IPS-18a (cell line): ENCODE measurements around the gene NCKAP5.

Experiments
- H3K27ac ChIP-seq: one replicate; pipeline ENCODE4 v1.5.1; 2013; ENCODE audit warnings: low read length
- H3K27me3 ChIP-seq: one replicate; pipeline ENCODE4 v1.6.1; 2013; ENCODE audit warnings: mild to moderate bottlenecking, low read length; ENCODE audit not compliant: control insufficient read depth, insufficient read depth
- H3K36me3 ChIP-seq: one replicate; pipeline ENCODE4 v1.6.1; 2013; ENCODE audit warnings: low read depth, low read length; ENCODE audit not compliant: control insufficient read depth
- H3K4me1 ChIP-seq: one replicate; pipeline ENCODE4 v1.6.1; 2013; ENCODE audit warnings: low read depth, low read length; ENCODE audit not compliant: control insufficient read depth
- H3K4me3 ChIP-seq: one replicate; pipeline ENCODE4 v1.5.1; 2013; ENCODE audit warnings: low read length
- H3K9ac ChIP-seq: one replicate; pipeline ENCODE4 v1.6.1; 2013; ENCODE audit warnings: mild to moderate bottlenecking, low read length, moderate library complexity
- H3K9me3 ChIP-seq: one replicate; pipeline ENCODE4 v1.6.1; 2013; ENCODE audit warnings: low read depth, low read length; ENCODE audit not compliant: control insufficient read depth

NCKAP5 gene

GRCh38 chr2:132971310-132972061 is 596.8 kb downstream of the NCKAP5 start:
- Histone ChIP-seq H3K27ac (no peak overlapping the region), H3K9ac (no peak overlapping the region), H3K36me3 (no peaks in the 10 kb centered on the region), H3K4me3 (no peak overlapping the region), H3K9me3 (no peaks in the 10 kb centered on the region), H3K4me1 (peaks cover 11% of the 10 kb centered on the region), H3K27me3 (no peaks in the 10 kb centered on the region)

GRCh38 chr2:132969371-132969985 is 598.8 kb downstream of the NCKAP5 start:
- Histone ChIP-seq H3K9me3 (no peaks in the 10 kb centered on the region), H3K36me3 (no peaks in the 10 kb centered on the region), H3K27ac (no peak overlapping the region), H3K9ac (no peak overlapping the region), H3K4me3 (no peak overlapping the region), H3K4me1 (no peaks in the 10 kb centered on the region), H3K27me3 (no peaks in the 10 kb centered on the region)

DNA sequence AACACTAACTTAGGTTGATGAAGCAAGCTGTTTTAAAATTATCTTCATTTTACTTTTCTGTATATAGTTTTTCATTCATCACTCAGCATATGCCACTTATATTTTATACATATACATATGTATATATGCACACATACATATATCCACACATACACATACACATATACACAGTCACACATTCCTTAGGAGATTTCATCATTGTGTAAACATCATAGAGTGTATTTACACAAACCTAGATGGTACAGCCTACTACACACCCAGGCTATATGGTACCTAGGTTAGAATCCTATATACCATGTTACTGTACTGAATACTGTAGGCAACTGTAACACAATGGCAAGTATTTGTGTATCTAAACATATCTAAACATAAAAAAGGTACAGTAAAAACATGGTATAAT is 602.8 kb downstream of the NCKAP5 start:
- Histone ChIP-seq H3K4me1 (no peaks in the 10 kb centered on the region), H3K27me3 (no peaks in the 10 kb centered on the region), H3K36me3 (no peaks in the 10 kb centered on the region), H3K27ac (no peak overlapping the region), H3K4me3 (no peak overlapping the region), H3K9ac (no peak overlapping the region), H3K9me3 (no peaks in the 10 kb centered on the region)

DNA sequence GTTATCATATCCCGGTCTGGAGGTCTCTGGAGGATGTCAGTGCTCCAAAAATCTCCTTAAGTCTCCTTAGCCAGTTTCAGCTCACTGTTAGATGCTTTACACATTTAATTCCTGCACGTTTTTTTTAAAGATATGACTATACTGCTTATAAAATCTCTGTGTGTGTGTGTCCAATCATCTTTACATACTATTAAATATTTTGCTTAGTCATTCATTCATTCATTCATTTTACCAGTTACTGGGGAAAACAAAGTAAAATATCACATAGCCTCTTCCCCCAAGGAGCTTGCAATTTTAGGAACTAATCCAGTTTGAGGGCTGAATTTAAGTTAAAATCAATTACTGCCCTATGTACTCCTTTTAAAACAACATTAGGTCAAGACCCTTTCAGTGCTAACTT is 605.1 kb downstream of the NCKAP5 start:
- Histone ChIP-seq H3K27ac (no peak overlapping the region), H3K4me1 (no peaks in the 10 kb centered on the region), H3K9me3 (no peaks in the 10 kb centered on the region), H3K4me3 (no peak overlapping the region), H3K27me3 (no peaks in the 10 kb centered on the region), H3K9ac (no peak overlapping the region), H3K36me3 (no peaks in the 10 kb centered on the region)

- Histone ChIP-seq H3K9ac (no peak overlapping the region), H3K36me3 (no peaks in the 10 kb centered on the region), H3K27ac (no peak overlapping the region), H3K27me3 (no peaks in the 10 kb centered on the region), H3K4me3 (no peak overlapping the region), H3K4me1 (no peaks in the 10 kb centered on the region), H3K9me3 (no peaks in the 10 kb centered on the region)
Measured at GRCh38 chr2:132958887-132959286, 609.4 kb downstream of the NCKAP5 start.

- Histone ChIP-seq H3K4me1 (peaks cover 4% of the 10 kb centered on the region), H3K27me3 (no peaks in the 10 kb centered on the region), H3K36me3 (no peaks in the 10 kb centered on the region), H3K27ac (no peak overlapping the region), H3K9me3 (no peaks in the 10 kb centered on the region), H3K4me3 (no peak overlapping the region), H3K9ac (no peak overlapping the region)
Measured at GRCh38 chr2:132955871-132956615, 612.2 kb downstream of the NCKAP5 start.

GRCh38 chr2:132953771-132954170 is 614.5 kb downstream of the NCKAP5 start:
- Histone ChIP-seq H3K9ac (no peak overlapping the region), H3K4me1 (peaks cover 4% of the 10 kb centered on the region), H3K27ac (no peak overlapping the region), H3K36me3 (no peaks in the 10 kb centered on the region), H3K4me3 (no peak overlapping the region), H3K27me3 (no peaks in the 10 kb centered on the region), H3K9me3 (no peaks in the 10 kb centered on the region)

DNA sequence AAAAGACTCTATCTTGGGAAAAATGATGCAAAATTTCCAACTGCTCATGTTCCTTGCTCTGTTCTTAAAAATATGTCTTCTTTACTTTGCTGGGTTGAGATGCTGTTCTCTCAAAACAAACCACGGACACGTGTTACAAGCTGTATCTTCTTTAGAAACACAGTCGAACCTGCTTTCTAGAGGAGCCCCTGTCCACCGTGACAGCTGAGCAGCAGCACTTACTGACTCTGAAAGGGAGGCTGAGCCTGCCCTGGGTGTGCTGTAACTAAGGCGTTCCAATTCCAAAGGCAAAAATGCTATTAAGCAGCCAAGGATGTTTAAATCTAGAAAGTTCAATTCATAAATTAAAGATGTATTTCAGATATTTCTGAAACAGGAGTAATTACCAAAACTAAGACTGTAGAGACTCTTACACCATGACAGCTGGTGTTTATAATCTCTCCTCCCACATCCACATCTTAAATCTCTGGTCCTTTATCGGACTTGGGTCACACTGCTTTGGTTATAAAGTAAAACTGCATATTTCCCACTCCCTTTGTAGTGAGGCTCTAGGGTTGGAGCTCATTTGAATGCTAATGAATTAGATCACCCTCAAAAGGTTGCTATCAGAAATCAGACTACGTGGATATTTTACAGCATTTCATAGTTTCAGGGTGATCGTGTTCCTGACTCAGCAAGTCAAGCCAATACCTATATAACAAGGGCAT is 617.1 kb downstream of the NCKAP5 start:
- Histone ChIP-seq H3K9me3 (no peaks in the 10 kb centered on the region), H3K4me1 (peaks cover 4% of the 10 kb centered on the region), H3K27ac (no peak overlapping the region), H3K36me3 (no peaks in the 10 kb centered on the region), H3K9ac (no peak overlapping the region), H3K4me3 (no peak overlapping the region), H3K27me3 (no peaks in the 10 kb centered on the region)

DNA sequence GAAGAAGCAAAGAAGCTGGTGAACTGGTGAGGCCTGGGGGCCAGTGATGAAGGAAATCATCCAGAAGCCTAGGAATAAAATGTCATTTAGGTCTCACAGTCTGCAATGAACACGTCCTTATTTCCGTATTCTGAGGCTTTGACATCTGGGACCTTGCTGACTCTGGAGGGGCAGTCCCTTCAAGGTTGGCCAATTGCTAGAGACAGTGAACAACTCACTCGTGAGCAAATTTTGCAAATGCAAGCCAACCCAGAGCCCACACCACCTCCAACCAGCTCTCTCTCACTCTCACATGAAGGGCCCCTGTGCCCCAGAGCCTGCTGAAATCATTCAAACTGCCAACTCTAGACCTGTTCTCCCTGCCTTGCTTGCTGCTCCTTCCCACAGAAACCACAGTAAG is 619.2 kb downstream of the NCKAP5 start:
- Histone ChIP-seq H3K36me3 (no peaks in the 10 kb centered on the region), H3K27ac (no peak overlapping the region), H3K9ac (no peak overlapping the region), H3K4me1 (peaks cover 4% of the 10 kb centered on the region), H3K4me3 (no peak overlapping the region), H3K9me3 (no peaks in the 10 kb centered on the region), H3K27me3 (no peaks in the 10 kb centered on the region)

DNA sequence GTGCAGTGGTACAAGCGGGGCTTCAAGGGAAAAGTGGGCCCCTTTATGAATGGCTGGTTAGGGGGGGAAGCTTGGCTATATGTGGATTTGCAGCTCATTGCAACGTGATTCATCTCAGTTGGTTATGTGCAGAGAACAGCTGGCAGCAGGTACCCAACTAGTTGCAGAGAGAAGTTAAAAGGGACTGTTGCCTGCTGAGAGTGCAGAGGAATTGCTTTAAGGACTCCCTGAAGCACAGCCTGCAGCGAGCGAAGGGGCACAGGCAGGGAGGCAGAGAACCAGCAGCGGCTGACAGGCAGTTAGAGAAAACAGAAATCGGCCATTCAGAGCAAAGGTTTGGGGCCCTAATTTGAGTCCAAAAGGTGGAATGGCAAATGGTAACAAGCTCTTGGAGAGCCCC is 620.1 kb downstream of the NCKAP5 start:
- H3K4me1 ChIP-seq: peaks cover 4% of the 10 kb centered on the region
- no peak overlapping the region for H3K4me3 ChIP-seq
- H3K9me3 ChIP-seq: no peaks in the 10 kb centered on the region
- H3K36me3 ChIP-seq: no peaks in the 10 kb centered on the region
- H3K9ac ChIP-seq: no peak overlapping the region
- H3K27ac ChIP-seq: no peak overlapping the region
- no peaks in the 10 kb centered on the region for H3K27me3 ChIP-seq

DNA sequence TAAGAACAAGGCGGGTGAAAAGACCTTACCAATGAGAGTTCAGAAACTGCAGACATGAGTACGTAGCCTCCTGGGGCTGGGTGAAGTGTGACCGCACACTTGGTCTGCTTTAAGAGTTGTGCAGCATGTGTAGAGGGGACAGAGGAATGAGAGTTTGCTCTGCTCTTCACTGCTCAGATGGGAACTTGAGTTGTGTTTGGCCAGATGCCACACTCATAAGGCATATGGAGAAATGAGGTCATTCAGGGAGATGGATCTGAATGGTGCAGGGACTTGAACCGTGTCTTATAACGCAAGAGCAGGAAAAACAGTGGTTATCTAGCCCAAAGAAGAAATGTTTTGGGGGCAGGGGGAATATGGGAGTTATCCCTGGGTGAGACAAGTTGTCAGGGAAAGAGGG is 624.4 kb downstream of the NCKAP5 start:
- H3K9ac ChIP-seq: no peak overlapping the region
- no peaks in the 10 kb centered on the region for H3K27me3 ChIP-seq
- H3K4me3 ChIP-seq: no peak overlapping the region
- no peaks in the 10 kb centered on the region for H3K4me1 ChIP-seq
- H3K9me3 ChIP-seq: no peaks in the 10 kb centered on the region
- no peak overlapping the region for H3K27ac ChIP-seq
- no peaks in the 10 kb centered on the region for H3K36me3 ChIP-seq
